Transverse colon (tissue), 4 donors: ENCODE measurements around the gene NID2. TPM values are rescaled to one million over a fixed set of nuclear protein-coding genes. Genes with fewer than 3 reads are reported as not detected.

Experiments used
- DNase-seq: peaks from one replicate; pipeline ENCODE4 v3.0.0-alpha.2; 2019
- H3K27ac ChIP-seq, 4 donors: fragments of 200-600 bp; sonication (generic); 2 replicates each; pipeline ENCODE4 v1.5.1; 2016 to 2018; ENCODE audit warnings: inconsistent platforms in 4 of 4
- H3K27me3 ChIP-seq: fragments of 200-600 bp; sonication (generic); 2 replicates; pipeline ENCODE4 v1.5.1; 2017; ENCODE audit warnings: inconsistent platforms
- H3K36me3 ChIP-seq, 4 donors: fragments of 200-600 bp; sonication (generic); 2 replicates each; pipeline ENCODE4 v1.5.1; 2017 to 2019; ENCODE audit warnings: inconsistent platforms in 4 of 4
- H3K4me1 ChIP-seq, 4 donors: fragments of 200-600 bp; sonication (generic); 2 replicates each; pipeline ENCODE4 v1.5.1; 2017 to 2020; ENCODE audit warnings: inconsistent platforms in 4 of 4
- H3K4me3 ChIP-seq, 4 donors: fragments of 200-600 bp; sonication (generic); 1 replicate in 1 of 4; 2 replicates in 3 of 4; pipeline versions ENCODE4 v1.5.1 to v1.6.1; 2017 to 2019; ENCODE audit warnings: inconsistent platforms in 4 of 4
- H3K9me3 ChIP-seq, 2 donors: fragments of 200-600 bp; sonication (generic); 2 replicates each; pipeline ENCODE4 v1.5.1; 2017 to 2019; ENCODE audit warnings: inconsistent platforms in 2 of 2
- EP300 ChIP-seq: sonication (generic); formaldehyde crosslinking; IDR thresholded peaks from one replicate; pipeline ENCODE4 v1.6.1; 2017; ENCODE audit warnings: antibody characterized with exemption, low read depth
- POLR2A ChIP-seq: fragments of 450-650 bp; IDR thresholded peaks from one replicate; pipeline ENCODE4 v1.6.1; 2016; ENCODE audit warnings: antibody characterized with exemption, mild to moderate bottlenecking, moderate library complexity
- POLR2AphosphoS5 ChIP-seq, 3 donors: sonication (generic); formaldehyde crosslinking; IDR thresholded peaks; one replicate each; pipeline ENCODE4 v1.6.1; 2016; ENCODE audit warnings: antibody characterized with exemption in 3 of 3
- WGBS, 2 donors: methylation state at CpG; one replicate each; pipeline ENCODE4 v1.1.5; 2018; ENCODE audit warnings: low coverage in 1 of 2; 5-methylcytosine and 5-hydroxymethylcytosine counted together
- in situ Hi-C, 4 donors: fragments of 200-750 bp; cut with MboI; loops; one replicate each; pipeline versions ENCODE4 v1.15.0 to v1.15.1; 2017; ENCODE audit warnings: low sequenced_read_pairs in 3 of 4, low pct_ligation_motif_present in 1 of 4, low pct_unique_long_range_greater_than_20kb in 1 of 4
- intact Hi-C: fragments of 100-400 bp; cut with DNase I; formaldehyde crosslinking; loops from one replicate; pipeline ENCODE4 v1.15.1; 2023; ENCODE audit warnings: low total_unique reads
- total RNA-seq, 4 donors: library from RNA; depleted of rRNA; stranded (reverse); fragments of >200 nt; gene quantifications; one replicate each; pipeline ENCODE4 v1.1.0, GENCODE V29; 2016
- TF ChIP-seq, protein P1 (sequence below), 5 experiments: fragments of 200-600 bp in 3 of 5; fragments of 450-650 bp in 2 of 5; sonication (generic) in 3 of 5; IDR thresholded peaks; 1 replicate in 2 of 5; 2 replicates in 3 of 5; pipeline ENCODE4 v1.5.1; 2016 to 2017; ENCODE audit warnings: antibody characterized with exemption in 5 of 5, inconsistent platforms in 3 of 5, mild to moderate bottlenecking in 2 of 5, moderate library complexity in 1 of 5

The NID2 gene
- total RNA-seq, 4 donors from 2014 or later, result 8.3 to 62.7 (median 27.4) TPM

DNA sequence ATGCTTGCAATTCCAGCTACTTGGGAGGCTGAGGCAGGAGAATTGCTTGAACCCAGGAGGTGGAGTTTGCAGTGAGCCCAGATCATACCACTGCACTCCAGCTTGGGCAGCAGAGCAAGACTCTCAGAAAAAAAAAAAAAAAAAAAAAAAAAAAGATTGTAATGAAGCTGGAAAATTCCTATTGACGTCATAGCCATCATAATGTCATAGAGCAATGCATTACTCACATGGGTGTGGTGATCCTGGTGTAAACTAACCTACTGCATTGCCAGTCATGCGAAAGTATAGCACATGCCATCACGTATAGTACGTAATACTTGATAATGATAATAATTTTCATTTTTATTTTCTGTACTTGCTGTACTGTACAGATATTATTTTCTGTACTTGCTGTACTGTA lies 42.7 kb upstream of the NID2 start:
- Histone ChIP-seq H3K36me3 (no peaks in the 10 kb centered on the region), H3K9me3 (no peaks in the 10 kb centered on the region), H3K4me1 (peaks cover 0 to 13% (median 2%) of the 10 kb centered on the region in 4 donors), H3K4me3 (no peak overlapping the region), H3K27me3 (no peaks in the 10 kb centered on the region), H3K27ac (no peak overlapping the region)
- 62 to 83% methylated on average over 4 of the region's 4 CpGs for WGBS, 2 donors
- intact Hi-C loops (no loop called here), in situ Hi-C loops (no loop called here)
- TF ChIP-seq EP300 (no peak), POLR2AphosphoS5 (IDR thresholded peaks at IDR 0.05) (no peak), POLR2A (no peak)
- DNase-seq, result no peak

DNA sequence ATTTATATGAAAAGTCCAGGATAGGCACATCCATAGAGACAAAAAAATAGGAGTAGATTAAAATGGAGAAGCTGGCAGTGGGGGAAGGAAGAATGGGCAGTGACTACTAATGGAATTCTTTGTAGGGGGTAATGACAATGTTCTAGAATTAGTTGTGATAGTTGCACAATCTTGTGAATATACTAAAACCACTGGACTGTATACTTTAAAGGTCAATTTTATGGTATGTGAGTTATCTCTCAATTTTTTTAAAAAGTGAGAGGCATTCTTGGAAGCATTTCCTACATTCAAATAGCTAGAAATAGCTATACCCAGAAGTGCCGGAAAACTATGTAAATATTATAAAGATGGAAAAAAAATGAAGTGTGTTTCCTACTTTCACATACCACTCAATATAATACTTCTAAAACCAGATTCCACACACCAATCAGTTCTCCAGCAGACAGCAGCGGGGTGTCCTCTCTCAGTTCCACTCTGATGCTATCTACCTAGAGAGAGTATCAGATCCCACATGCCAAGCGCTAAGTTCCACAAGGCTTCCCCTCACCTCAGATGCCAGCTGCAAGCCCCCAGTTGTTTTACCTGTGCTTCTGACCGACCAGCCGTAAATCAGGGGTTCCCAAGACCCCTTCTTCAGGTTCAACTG lies 41.7 kb upstream of the NID2 start:
- Histone ChIP-seq H3K36me3 (no peaks in the 10 kb centered on the region), H3K4me3 (no peak overlapping the region), H3K4me1 (peaks cover 0 to 18% (median 2%) of the 10 kb centered on the region in 4 donors), H3K27me3 (no peaks in the 10 kb centered on the region), H3K9me3 (no peaks in the 10 kb centered on the region), H3K27ac (no peak overlapping the region)
- no peak for TF ChIP-seq POLR2A
- TF ChIP-seq, protein P1, sequence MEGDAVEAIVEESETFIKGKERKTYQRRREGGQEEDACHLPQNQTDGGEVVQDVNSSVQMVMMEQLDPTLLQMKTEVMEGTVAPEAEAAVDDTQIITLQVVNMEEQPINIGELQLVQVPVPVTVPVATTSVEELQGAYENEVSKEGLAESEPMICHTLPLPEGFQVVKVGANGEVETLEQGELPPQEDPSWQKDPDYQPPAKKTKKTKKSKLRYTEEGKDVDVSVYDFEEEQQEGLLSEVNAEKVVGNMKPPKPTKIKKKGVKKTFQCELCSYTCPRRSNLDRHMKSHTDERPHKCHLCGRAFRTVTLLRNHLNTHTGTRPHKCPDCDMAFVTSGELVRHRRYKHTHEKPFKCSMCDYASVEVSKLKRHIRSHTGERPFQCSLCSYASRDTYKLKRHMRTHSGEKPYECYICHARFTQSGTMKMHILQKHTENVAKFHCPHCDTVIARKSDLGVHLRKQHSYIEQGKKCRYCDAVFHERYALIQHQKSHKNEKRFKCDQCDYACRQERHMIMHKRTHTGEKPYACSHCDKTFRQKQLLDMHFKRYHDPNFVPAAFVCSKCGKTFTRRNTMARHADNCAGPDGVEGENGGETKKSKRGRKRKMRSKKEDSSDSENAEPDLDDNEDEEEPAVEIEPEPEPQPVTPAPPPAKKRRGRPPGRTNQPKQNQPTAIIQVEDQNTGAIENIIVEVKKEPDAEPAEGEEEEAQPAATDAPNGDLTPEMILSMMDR (IDR thresholded peaks at IDR 0.05), result no peak
- no peak for TF ChIP-seq POLR2AphosphoS5 (IDR thresholded peaks at IDR 0.05)
- no peak for TF ChIP-seq EP300
- DNase-seq, result no peak
- intact Hi-C loops (no loop called here), in situ Hi-C loops (no loop called here)
- 76 to 84% methylated on average over 5 of the region's 5 CpGs for WGBS, 2 donors

DNA sequence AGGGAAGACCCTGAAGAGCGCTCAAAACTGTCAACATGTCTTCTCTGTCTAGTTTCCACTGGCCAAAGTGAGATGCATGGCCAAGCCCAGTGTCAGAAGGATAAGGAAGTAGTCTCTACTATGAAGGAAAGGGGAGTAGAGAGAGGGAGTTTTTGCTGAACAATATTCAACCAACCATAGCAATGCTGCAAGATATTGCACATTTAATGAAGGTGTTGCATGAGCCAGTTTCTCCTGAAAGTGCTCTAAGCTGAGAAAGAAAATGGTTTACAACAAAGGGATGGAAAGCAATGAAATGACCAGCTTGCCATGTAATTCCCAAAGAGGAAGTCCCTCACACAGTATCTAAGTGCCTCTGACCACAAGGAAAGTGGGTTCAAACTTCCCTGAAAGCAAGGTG lies 40.0 kb upstream of the NID2 start:
- no peaks in the 10 kb centered on the region for H3K27me3 ChIP-seq
- intact Hi-C loops (no loop called here), in situ Hi-C loops (no loop called here)
- no peaks in the 10 kb centered on the region for H3K9me3 ChIP-seq
- H3K36me3 ChIP-seq, result no peaks in the 10 kb centered on the region
- WGBS, 2 donors, result 89% methylated on average over 1 of the region's 1 CpG; no CpG with 5 or more reads in 1 of the 2 donors
- DNase-seq, result no peak
- TF ChIP-seq, protein P1 (IDR thresholded peaks at IDR 0.05), result no peak
- TF ChIP-seq POLR2AphosphoS5 (IDR thresholded peaks at IDR 0.05) (no peak), EP300 (no peak), POLR2A (no peak)
- no peak overlapping the region for H3K27ac ChIP-seq
- H3K4me1 ChIP-seq, result peaks cover 0 to 18% (median 2%) of the 10 kb centered on the region in 4 donors
- no peak overlapping the region for H3K4me3 ChIP-seq

DNA sequence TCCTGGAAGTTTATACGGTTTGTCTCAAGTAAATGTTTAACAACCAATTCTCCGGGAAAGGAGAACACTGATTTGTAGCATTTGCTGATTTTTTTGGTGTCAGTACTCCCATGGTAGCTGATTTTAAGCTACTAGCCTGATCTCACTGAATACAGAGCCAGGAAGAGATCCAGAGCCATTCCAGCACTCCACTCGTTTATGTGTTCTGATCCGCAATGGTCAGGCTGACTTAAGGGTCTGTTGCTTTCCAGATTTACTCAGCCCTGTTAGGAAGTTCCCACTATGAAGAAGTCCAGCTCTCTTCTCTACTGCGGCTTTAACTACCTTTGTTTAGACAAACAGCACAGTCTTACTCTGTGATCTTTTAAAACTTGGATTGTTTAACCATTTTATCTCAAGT lies 38.0 kb upstream of the NID2 start:
- H3K9me3 ChIP-seq, result no peaks in the 10 kb centered on the region
- no peak for DNase-seq
- in situ Hi-C loops, result no loop called here
- intact Hi-C loops, result no loop called here
- TF ChIP-seq POLR2A (no peak), POLR2AphosphoS5 (IDR thresholded peaks at IDR 0.05) (no peak), EP300 (no peak)
- TF ChIP-seq, protein P1 (IDR thresholded peaks at IDR 0.05), result no peak
- 26 to 30% methylated on average over 2 to 5 of the region's 5 CpGs for WGBS, 2 donors
- no peak overlapping the region for H3K4me3 ChIP-seq
- H3K4me1 ChIP-seq, result peaks cover 0 to 18% (median 2%) of the 10 kb centered on the region in 4 donors
- H3K36me3 ChIP-seq, result no peaks in the 10 kb centered on the region
- peak overlapping the region; percentile 42 to 66 (median 60) for H3K27ac ChIP-seq
- no peaks in the 10 kb centered on the region for H3K27me3 ChIP-seq
